GM12891 (cell line): ENCODE data around the gene EFHC1.

ENCODE experiments used
- PAX5 ChIP-seq: IDR thresholded peaks from 2 replicates; pipeline ENCODE4 v1.6.1; 2011; ENCODE audit warnings: low read length, moderate library complexity, mild to moderate bottlenecking; ENCODE audit not compliant: insufficient read depth, severe bottlenecking
- POLR2A ChIP-seq: IDR thresholded peaks from 2 replicates; pipeline ENCODE4 v1.6.1; 2011; ENCODE audit warnings: low read depth, low read length, control low read depth
- POLR2AphosphoS5 ChIP-seq: IDR thresholded peaks from 2 replicates; pipeline ENCODE4 v1.6.1; 2011; ENCODE audit warnings: low read depth, low read length, control low read depth
- TAF1 ChIP-seq: IDR thresholded peaks from 2 replicates; pipeline ENCODE4 v1.6.1; 2011; ENCODE audit warnings: low read depth, low read length, control low read depth

GRCh38 chr6:52503323-52503747 lies 83.2 kb downstream of the EFHC1 start:
- TF ChIP-seq POLR2A (no peak), POLR2AphosphoS5 (no peak), TAF1 (no peak), PAX5 (no peak)
